GM21423 (cell line): ENCODE results near the gene NCAPG.
"Not testable (repeated sequence)": the region's sequence is repeated elsewhere in the genome, so short reads cannot be mapped to it uniquely, and the experiment has no call there.

Experiments
- ATAC-seq: cut with Tn5 transposase; IDR thresholded peaks from one replicate; pipeline ENCODE4 v1.9.1; 2021; ENCODE audit warnings: mild to moderate bottlenecking, moderate library complexity; ENCODE audit not compliant: unreplicated experiment

NCAPG gene

GRCh38 chr4:17794730-17795129, 16.0 kb upstream of the NCAPG start:
- ATAC-seq: no peak

GRCh38 chr4:17797808-17798207, 13.0 kb upstream of the NCAPG start:
- ATAC-seq: no peak

GRCh38 chr4:17805580-17806155, 5.1 kb upstream of the NCAPG start:
- ATAC-seq: no peak

DNA sequence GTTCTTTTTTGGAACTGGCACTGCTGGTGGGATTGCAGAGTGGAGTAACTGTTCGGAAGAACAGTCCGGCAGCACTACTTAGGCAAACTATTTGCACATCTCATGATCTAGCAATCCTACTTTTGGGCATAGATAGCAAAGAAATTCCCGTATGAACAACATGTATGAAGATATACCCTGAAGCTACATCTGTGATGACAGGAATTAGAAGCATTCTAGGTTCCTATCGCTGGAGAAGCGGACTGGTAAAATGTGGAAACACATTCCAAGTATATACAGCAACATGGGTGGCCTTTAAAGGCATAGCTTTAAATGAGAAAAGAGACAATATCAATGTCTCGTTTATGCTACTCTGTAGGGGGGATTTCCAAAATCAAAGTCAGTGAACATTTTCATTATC, 3.3 kb upstream of the NCAPG start:
- ATAC-seq: no peak

DNA sequence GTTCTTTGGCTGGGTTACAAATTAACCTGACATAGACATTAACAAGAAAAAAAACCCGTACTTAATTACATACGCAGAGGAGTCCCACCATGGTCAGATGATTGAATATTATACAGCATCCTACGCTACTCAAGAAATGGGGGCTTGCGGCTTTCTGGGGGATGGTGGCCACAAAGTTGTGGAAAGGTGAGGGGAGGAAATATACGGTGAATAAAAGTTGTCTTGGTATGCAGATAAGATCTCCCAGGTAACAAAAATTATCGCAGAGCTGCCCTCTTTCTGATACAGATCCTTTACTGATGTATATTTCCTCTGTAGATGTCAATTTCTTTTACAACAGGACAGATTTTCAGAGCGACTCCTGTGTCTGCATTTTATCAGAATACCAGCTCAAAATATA, 1.1 kb upstream of the NCAPG start:
- no peak for ATAC-seq

- peak; percentile 25 for ATAC-seq
These were observed 362 bp downstream of the NCAPG start for GRCh38 chr4:17811078-17811603.

DNA sequence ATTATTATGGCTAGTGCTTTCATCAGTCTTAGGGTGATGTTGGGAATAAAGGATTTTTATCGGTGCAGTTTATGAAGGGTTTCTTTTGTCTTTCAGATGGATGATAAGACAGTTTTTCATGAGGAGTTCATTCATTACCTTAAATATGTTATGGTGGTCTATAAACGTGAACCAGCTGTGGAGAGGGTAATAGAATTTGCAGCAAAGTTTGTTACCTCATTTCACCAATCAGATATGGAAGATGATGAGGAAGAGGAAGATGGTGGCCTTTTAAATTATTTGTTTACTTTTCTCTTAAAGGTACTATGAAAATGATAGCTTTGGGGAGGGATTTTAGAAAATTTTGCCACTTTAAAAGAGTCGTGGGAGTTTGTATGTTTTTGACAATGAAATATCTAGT, 1.3 kb downstream of the NCAPG start:
- no peak for ATAC-seq

DNA sequence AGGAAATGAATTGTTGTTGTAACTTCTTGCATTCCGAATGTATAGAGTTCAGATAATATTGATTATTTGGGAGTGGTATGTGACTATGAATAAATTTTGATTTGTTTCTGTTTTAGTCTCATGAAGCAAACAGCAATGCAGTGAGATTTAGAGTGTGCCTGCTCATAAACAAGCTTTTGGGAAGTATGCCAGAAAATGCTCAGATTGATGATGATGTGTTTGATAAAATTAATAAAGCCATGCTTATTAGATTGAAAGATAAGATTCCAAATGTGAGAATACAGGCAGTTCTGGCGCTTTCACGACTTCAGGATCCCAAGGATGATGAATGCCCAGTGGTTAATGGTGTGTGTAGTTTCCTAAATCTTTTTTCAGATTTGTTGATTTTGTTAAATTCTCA, 2.0 kb downstream of the NCAPG start:
- no peak for ATAC-seq

- no peak for ATAC-seq
These were observed 3.4 kb downstream of the NCAPG start for GRCh38 chr4:17814140-17814539.

GRCh38 chr4:17816142-17816541, 5.4 kb downstream of the NCAPG start:
- ATAC-seq: no peak

DNA sequence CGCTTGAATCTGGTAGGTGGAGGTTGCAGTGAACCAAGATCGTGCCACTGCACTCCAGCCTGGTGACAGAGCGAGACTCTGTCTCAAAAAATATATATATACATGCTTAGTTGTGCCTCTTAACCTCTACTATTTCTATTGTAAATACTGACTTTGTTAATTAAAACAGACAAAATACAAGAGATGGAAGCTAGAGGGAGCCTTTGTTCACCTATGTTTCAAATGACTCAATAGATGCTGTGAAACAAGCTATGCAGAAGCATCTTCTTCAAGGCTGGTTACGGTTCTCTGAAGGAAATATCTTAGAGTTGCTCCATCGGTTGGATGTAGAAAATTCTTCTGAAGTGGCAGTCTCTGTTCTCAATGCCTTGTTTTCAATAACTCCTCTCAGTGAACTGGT, 6.2 kb downstream of the NCAPG start:
- ATAC-seq: peak; percentile 83

DNA sequence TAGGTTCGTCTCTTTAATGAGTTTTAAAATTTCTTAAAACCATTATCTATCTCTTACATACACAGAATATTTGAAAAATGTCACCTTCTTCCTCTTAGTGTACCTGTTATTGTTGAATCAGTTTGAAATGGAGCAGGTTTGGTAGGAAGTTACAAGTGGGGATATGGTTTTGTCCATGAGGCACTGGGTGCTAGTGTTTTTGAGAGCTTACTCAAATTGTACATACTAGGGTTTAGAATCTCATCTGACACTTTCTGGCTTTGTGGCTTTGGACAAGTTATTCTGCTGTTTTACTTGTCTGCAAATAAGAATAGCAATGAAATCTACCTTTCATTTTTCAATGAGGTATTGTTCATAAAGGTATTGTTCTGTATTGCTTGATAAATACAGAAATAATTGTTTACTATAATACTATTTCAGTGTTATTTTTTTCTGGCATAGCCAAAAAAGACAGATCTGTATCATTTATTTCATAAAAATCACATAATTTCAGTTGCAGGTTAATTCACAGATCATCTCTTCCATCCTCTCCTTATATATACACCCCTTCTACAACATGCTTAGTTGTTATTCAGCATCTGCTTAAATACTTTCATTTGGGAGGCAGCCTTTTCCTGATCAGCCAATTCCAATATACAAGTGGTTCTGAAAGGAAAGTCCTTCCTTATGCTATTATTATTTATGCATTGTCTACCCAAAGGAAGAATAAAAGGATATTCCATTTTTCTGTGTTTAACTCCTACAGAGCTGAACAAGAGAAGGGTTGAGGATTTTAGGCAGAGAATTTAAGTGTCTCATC, 13.3 kb downstream of the NCAPG start:
- no peak for ATAC-seq

GRCh38 chr4:17846266-17846665, 35.5 kb downstream of the NCAPG start:
- ATAC-seq: no peak

DNA sequence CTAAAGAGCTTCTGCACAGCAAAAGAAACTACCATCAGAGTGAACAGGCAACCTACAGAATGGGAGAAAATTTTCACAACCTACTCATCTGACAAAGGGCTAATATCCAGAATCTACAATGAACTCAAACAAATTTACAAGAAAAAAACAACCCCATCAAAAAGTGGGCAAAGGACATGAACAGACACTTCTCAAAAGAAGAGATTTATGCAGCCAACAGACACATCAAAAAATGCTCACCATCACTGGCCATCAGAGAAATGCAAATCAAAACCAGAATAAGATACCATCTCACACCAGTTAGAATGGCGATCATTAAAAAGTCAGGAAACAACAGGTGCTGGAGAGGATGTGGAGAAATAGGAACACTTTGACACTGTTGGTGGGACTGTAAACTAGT, 39.5 kb downstream of the NCAPG start:
- ATAC-seq: not testable (repeated sequence)

DNA sequence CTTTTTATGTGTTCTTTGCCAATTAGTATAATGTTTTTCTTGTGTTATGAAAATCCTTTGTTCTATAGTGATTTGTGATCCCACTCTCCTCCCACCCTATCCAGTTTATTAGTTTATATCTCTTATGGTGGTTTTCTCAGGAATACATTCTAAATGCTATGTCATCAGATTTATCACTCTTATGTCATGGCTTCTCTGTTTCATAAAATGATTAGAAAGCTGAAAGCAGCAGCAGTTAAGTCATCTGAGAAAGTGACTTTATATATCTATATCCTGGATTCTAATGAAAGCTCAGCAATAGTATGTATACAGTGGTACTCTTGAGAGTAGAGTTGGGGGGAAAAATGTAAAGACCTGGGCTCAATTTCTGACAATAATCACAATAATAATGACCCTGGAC, 41.2 kb downstream of the NCAPG start:
- no peak for ATAC-seq

- no peak for ATAC-seq
These were observed 43.3 kb downstream of the NCAPG start for GRCh38 chr4:17854036-17854435.

GRCh38 chr4:17859793-17860406, 49.1 kb downstream of the NCAPG start:
- ATAC-seq: no peak

- ATAC-seq: not testable (repeated sequence)
These were observed 51.1 kb downstream of the NCAPG start for GRCh38 chr4:17861906-17862305.

DNA sequence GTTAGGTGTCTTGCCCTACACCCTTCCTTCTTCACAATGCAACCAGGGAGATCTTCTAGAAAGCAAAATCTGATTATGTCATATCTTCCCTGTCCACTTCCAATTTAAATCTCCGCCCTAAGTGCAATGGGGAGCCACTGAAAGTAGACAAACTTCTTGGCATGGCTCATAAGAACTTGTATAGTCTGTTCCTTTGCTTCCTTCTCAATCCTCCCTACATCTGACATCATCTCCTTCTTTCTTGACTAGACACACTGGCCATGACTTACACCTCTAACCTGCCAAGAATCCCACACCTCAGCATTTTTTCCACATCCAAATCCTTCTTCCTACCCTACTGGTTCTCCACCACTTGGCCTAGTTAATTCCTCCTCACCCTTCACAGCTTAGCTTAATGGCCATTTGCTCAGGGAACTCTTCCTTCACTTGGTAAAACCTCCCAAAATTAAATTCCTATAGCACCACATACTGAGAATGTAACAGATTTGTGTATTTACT, 55.1 kb downstream of the NCAPG start:
- ATAC-seq: no peak

GRCh38 chr4:17866810-17867209, 56.0 kb downstream of the NCAPG start:
- no peak for ATAC-seq

- ATAC-seq: no peak
These were observed 56.5 kb downstream of the NCAPG start for GRCh38 chr4:17867276-17867675.

- no peak for ATAC-seq
These were observed 58.5 kb downstream of the NCAPG start for GRCh38 chr4:17869327-17869726.
